Forelimb muscle (tissue), 1 donor: ENCODE measurements around the gene RND1. TPM values are rescaled to one million over a fixed set of nuclear protein-coding genes. Genes with fewer than 3 reads are reported as not detected.
A peak's percentile ranks its signal among the peaks of the same experiment; 100 is the strongest.
"Not testable (repeated sequence)": the region's sequence is repeated elsewhere in the genome, so short reads cannot be mapped to it uniquely, and the experiment has no call there.

ENCODE experiments used
- DNase-seq: peaks from one replicate; pipeline ENCODE4 v3.0.0-alpha.2; 2013; ENCODE audit warnings: low read depth
- polyA plus RNA-seq: library from polyadenylated mRNA; unstranded; fragments of 120-200 nt; gene quantifications from one replicate; pipeline ENCODE4 v1.2.1, GENCODE V29; 2013; ENCODE audit not compliant: insufficient read length

Gene RND1
- polyA plus RNA-seq = 0.38 TPM

DNA sequence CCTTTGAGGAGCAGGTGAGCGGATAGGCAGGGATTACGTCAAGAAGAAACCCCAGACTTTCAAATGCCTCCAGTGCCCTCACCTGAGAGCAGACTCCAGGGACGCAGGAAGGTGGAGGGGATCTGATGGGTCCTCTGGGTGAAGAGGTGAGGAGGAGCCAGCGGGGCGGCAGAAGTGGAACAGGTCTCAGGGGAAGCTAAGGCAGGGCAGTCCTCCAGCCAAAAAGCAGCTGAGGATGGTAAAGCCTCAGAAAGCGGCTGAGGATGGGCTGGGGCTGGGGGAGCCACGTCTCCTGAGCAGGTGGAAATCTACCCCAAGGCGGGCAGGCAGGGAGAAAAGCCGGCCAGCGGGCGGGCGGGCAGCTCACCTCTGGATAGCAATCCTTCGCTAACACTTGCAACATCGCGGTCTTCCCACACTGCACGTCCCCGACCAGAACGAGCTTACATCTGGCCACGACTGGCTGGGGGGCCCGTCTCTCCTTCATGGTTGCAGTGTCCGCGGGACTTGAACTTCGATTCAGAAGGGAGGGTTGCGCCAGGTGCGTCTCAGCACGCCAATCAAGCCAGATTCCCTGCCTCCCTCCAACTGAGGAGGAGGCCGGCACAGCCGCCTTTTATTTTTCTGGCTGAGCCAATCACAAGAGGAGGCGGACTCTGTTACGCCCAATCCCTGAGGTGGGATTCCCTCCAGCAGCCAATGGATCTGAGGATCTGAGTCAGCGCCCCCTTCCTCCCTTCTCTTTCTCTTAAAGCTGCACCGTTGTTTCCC lies at the start of gene RND1:
Gene RND1, minus strand, starts transcription at position 590 of the 771 bp plus-strand sequence. Its CDS starts 103 bp downstream, at position 487.
- DNase-seq = peak; percentile 91

DNA sequence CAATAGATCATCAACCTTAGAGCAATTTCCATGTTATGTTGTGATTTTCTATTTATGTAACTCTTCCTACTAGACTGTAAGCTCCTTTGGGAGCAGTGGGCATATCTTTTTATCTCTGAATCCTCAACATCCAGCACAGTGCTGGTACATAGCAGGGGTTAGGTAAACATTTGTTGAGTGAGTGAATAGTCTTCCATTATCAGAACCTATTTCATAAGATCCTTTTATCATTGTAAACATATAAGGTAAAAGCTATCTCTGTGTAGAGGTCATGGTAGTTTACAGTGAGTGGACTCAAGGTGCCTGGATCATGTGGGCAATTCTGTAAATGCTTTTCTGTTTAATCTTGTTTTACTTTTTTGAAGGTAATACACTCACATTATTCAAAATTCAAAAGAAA lies 44.5 kb upstream of the RND1 start:
- DNase-seq = no peak

DNA sequence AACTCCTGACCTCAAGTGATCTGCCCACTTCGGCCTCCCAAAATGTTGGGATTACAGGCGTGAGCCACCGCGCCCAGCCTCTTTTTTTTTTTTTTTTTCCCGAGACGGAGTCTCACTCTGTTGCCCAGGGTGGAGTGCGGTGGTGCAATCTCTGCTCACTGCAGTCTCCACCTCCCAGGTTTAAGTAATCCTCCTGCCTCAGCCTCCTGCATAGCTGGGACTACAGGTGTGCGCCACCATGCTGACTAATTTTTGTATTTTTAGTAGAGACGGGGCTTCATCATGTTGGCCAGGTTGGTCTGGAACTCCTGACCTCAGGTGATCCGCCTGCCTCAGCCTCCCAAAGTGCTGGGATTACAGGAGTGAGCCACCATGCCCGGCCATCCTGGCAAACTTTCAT lies 44.0 kb upstream of the RND1 start:
- not testable (repeated sequence) for DNase-seq

DNA sequence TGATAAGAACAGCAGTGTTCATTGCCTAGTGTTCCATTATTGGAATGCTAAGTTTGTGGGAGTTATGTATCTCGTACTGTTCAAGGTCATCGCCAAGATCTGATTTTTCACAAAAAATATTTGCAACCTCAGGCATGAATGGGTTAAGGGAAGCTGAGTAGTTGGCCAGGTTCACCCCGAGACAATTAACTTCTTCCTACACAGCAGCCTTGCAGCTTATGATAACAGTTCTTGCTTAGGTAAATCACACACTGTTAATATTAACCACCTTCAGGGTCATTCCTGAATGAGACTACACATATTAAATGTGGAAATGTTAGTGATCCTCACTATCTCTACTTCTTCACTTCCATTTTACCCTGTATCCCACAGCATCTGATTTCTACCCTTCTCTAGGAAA lies 41.6 kb upstream of the RND1 start:
- no peak for DNase-seq

DNA sequence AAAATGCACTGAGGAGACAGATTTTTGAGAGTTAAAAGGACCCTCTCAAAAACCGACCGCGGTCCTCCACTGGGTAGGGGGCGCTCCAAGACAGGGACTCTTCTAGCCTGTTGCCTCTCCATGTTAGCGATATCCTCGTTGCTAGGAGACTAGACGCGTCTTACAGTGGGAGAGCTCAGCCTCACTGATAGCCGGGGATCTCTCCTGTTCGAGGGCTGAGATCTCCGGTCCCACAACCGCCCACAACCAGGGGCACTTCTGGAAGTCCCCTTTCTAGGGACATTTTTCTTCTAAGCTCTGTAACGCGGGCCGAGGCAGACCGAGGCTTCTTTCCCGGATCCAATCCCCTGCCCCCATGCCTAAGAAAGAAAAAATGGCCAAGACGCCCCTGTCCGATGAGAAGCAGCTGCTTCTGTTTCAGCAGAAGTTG lies 38.3 kb upstream of the RND1 start:
- DNase-seq = peak; percentile 65

DNA sequence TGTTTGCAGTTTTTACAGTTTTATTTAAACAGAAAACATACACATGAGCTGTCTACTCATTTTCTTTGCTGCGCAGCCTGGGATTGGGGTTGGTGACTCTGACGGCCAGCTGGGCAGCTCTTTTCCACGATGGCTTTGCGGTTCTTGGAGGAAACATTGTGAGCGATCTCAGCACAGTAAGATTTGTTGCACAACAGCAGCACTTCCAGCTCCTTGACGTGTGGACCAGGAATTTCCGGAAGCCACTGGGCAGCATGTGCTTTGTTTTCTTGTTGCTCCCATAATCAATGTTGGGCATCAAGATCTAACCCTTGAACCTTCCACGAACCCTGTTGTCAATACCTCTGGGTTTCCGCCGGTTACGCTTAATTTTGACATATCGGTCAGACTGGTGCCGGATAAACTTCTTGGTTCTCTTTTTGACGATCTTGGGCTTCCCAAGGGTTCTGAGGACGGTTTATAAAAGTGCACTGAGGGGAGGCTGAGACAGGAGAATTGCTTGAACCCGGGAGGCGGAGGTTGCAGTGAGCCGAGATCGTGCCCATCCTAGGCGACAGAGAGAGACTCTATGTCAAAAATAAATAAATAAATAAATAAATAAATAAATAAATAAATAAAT lies 37.8 kb upstream of the RND1 start:
- no peak for DNase-seq

DNA sequence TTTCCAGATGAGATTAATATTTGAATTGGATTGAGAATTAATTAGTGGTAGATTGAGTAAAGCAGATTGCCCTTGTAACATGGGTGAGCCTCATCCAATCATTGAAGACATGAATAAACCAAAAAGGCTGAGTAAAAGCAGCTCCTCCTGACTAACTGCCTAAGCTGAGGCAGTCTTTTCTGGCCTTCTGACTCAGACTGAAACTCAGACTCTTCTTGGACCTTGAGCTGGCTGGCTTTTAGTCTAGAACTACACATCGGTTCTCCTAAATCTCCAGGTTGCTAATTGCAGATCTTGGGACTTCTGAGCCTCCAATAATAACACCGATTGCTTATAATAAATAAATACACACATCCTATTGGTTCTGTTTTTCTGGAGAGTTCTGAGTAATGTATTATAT lies 35.6 kb upstream of the RND1 start:
- DNase-seq = no peak

DNA sequence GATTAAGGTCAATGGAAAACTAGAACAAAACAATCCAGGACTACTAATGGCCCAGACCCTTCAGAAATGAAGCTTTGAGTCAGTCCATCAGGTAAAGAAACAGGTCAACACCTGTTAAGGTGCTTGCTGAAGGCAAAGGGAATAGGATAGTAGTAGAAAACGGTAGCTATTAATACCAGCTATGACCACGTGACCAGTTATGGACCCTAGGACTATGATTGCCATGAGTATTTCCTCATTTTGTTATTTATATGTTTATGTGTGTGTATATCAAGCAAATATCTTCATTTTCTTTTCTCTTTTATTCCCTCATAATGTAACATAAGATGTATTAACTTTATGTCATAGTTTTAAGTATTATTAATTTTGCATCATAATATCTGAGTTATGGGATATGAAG lies 34.0 kb upstream of the RND1 start:
- DNase-seq = no peak

DNA sequence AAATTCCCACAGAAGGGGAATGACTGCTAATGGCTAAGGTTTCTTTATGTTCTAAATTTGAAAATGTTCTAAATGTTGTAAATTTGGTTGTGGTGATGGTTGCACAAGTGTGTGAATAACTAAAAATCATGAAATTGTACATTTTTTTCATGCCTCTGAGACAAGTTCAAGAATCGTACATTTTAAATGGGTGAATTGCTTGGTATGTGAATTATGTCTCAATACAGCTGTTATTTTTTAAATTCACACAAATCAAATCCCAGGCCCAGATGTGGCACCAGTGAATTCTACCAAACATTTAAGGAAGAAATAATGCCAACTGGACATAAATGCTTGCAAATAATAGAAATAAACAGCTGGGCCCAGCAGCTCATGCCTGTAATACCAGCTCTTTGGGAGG lies 28.6 kb upstream of the RND1 start:
- DNase-seq = no peak

DNA sequence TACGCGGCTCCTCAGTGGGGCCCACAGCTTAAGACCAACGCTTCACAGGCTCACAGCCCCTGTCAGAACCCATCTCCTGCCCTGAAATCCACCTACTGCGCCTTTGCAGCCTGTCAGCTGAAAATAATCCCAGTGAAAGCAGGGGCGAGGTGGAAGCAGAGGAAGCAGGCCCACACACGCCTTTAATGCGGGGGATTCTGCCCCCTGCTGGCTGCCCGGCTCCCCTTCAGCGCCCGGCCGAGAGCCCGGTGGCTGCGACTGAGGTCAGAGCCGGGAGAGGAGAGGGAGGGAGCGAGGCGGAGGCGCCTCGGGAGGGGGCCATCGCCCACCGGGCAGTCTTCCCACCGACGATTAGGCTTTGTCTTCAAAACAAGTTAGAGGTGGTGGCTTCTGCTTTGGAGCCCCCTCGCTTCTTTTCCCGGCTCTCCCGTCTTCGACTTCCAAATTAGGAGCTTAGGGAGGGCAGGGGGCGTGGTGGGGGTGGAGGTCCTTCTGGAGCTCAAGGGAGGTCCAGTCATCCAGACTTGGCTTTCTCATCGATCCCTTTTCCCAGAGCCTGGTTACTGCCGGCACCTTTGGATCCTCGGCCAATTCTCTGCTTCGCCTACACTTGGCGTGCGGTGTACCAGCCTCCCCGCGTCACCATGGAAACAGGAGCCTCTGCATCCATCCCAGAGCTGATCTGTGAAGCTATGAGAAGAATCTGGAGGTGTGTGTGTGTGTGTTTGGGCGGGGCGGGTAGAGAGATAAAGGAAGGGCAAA lies 25.2 kb upstream of the RND1 start:
- peak; percentile 20 for DNase-seq

DNA sequence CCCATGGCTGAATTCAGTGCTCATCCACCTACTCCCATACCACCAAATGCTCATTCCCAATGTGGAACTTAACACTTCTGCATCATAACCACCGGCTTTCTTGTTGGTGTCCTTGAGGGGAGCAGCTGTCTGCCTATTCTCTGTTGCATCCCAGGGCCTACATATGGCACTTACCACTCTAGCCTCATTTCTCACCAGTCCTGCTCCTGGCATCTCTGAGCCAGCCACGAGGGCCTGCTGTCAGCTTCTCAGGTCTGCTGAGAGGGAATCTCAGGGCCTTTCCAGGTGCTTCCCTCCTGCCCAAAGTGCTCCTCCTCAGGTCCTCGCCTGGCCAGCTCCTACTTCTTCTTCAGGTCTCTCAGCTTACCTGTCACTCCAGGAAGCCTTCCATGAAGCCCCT lies 24.0 kb upstream of the RND1 start:
- DNase-seq = no peak

DNA sequence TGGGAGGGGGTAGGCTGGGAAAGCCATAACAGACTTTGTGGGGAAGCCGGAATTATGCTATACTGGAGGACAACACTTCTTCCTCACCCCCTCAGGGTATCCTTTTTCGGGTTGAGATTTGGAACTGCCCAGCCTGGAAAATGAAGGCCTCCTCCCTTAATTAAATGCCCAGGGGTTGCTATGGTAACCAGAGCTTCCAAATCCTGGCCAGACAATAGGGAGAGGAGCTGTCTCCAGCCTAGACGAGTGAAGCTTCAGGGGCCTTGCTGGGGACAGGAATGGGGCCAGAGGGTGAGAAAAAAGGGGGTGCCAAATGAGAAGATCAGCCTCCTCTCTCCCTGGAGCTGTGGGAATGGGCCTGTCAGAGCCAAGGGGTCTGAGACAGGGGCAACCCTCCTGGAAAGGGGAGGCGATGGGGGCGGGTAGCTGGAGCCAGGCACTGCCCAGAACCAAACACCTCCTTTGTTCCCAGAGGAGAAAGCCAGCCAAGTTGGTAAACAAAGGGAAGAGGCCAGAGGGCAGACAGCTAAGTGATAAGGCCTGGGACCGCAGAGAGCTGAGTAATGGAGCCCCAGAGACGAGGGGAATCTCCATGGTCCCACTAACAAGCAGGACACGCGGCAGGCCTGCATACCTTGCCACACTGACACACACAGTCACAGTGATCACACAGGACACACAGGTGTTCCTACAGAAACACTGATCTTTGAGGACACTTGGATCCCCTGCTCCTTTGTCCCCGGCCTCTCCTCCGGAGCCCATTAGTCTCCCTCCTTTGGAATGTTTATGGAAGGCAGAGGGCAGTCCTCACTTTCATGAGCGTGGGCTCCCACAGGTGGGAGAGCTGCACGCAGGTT lies 17.9 kb upstream of the RND1 start:
- no peak for DNase-seq

DNA sequence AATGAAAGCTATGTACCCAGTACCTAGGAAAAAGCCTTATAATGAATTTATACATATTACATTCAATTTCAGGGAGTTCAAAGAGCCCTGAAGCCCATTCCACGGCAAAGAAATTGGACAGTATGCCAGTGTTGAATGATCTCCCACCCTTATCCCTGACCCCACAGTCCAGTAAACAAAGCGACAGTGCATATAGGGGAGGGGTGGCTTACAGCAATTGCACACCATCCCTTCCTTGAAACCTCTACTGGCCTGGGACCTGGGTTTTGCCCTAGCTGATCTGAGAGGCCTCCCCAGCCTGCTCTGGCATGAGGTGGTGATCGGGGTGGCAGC lies 17.3 kb upstream of the RND1 start:
- DNase-seq = no peak

DNA sequence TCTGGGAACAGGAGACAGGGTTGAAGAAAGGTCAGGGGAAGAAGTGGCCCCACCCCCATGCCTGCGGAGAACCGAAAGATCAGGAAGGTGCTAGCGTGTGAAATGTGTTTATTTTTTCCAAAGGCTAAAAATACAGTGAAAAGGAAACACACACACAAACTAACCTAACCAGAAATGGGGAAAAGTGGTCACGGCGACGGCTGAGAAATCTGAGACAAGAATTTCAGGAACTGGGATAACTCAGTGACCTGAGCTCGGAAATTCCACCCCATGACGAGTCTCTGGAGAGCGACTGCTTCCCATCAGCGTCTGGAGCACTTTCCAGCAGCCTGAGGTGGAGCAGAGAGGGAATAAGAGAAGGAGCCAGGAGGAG lies 16.6 kb upstream of the RND1 start:
- DNase-seq = no peak

DNA sequence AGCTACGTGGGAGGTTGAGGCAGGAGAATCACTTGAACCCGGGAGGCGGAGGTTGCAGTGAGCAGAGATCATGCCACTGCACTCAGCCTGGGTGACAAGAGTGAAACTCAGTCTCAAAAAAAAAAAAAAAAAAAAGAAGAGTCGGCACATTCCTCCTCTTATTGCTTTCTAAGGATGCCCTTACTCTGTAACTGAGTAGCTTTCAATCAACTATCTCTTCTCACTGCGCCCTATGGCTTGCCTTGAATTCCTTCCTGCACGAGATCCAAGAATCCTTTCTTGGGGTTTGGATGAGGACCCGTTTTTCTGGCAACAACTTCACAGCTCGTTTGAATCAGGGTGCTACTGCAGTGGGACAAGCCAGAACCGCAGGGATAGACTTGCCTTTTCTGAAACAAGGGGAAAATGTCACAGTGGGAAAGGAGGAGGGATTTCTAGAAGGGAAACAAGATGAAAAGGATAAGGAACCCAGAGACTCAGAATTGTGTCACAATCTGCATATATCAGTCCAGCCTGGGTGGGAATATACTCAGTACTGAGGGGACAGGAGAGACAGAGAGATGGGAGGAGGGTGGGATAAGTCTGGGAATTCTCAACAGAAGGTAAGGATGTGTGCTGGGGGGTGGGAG lies 16.1 kb upstream of the RND1 start:
- no peak for DNase-seq

DNA sequence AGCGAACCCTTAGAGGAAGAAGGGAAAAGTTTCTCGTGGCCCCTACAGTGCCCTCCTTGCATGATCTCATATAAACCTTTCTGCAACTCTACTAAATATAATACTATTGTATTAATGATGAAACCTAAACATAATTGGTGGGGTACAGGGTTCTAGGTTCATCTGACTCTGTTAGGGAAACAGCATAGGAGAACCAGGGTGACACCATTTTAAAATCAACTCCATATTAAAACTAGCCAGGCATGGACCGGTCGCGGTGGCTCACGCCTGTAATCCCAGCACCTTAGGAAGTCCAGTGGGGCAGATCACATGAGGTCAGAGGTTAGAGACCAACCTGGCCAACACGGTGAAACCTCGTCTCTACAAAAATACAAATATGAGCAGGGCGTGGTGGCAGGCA lies 15.0 kb upstream of the RND1 start:
- no peak for DNase-seq

DNA sequence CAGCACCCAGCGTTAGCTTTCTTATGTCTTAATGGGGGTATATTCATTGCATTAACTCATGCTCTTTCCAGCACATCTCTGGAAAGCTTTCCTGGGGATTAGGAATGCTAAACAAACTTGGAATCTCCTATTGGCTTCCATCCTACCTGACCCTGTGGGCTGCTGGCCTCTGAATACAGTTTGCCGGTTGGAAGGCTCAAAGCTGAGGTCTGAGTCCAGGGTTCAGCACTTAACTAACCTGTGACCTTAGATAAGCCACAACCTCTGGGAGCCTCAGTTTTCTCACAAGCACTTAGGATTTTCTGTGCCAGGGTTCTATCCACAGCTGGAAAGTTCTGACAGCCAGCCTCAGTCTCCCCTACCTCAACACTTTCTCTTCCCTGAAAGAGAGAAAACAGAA lies 12.9 kb upstream of the RND1 start:
- DNase-seq = no peak

DNA sequence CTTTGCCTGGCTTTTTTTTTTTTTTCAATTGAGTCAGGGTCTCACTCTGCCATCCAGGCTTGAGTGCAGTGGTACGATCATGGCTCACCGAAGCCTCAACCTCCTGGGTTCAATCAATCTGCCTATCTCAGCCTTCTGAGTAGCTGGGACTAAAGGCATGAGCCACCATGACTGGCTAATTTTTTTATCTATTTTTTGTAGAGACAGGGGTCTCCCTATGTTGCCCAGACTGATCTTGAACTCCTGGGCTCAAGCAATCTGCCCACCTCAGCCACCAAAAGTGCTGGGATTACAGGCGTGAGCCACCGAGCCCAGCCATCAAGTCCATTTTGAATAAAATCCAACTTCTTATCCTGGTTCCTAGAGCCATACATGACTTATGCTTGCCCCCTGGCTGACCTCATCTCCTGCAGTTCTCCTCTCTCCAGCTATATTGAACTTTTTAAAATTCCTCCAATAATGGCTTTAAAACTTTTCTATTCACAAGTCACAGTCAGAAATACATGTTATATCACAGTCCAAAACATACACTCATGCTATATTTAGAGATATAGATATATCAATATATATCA lies 10.4 kb upstream of the RND1 start:
- DNase-seq = no peak

DNA sequence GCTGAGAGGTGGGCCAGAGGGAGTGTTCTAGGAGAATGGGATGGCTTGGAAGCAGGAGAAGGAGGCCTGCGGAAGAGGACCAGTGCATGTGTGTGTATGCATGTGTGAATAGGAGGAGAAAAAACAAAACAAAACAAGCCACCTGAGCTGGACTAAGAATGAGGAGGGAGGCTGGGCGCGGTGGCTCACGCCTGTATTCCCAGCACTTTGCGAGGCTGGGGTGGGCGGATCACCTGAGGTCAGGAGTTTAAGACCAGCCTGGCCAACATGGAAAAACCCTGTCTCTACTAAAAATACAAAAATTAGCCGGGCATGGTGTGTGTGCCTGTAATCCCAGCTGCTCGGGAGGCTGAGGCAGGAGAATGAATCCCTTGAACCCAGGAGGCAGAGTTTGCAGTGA lies 7.9 kb upstream of the RND1 start:
- DNase-seq = not testable (repeated sequence)

DNA sequence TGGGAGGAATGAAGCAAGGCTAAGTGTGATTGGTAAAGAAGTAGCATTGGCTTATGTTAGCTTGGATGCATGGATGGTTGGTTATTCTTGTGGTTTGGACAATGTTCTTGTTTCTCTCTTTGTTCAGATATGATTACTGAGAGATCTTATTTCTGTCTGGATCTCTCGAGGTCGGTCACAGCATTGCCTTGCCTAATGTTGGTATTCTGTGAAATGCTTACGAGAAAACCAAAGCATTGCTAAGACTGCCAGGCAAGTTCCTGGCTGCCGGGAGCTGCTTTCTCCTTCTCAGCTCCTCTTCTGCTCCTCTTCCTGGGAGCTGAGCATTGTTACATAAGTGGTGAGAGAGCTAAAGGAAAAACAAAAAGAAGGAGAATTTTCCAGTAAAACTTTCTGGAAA lies 7.4 kb upstream of the RND1 start:
- no peak for DNase-seq

DNA sequence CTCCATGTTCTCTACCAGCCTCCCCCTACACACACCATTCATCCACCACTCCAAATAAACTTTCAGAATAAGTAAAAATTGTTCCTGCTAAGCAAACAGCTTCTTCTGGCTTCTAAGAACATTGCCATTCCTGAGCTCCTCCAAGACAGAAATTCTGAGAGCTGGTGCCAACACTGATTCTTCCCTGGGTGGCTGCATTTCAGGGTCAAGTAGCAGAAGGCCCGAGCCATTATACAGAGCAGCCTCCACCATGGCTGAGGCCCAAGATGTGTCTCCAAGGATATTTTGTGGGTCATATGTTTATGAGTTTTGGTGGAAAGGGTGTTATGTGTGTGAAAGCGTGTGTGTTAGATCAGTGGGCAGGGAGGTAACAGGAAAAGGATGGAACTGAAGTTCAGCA lies 3.5 kb upstream of the RND1 start:
- DNase-seq = no peak
